Activated naive CD8-positive, alpha-beta T cell treated with anti-CD3 and anti-CD28 coated beads for 36 hours (primary cell): ENCODE results near the gene DOK4. TPM values are rescaled to one million over a fixed set of nuclear protein-coding genes. Genes with fewer than 3 reads are reported as not detected.
A peak's percentile ranks its signal among the peaks of the same experiment; 100 is the strongest.

Experiments
- DNase-seq: peaks from one replicate; pipeline ENCODE4 v3.0.0; 2021
- H3K27ac Mint-ChIP-seq: one replicate; pipeline ENCODE4 v1.8.0; 2022; ENCODE audit warnings: mild to moderate bottlenecking, moderate library complexity, mixed read lengths
- H3K27me3 Mint-ChIP-seq: one replicate; pipeline ENCODE4 v1.8.0; 2022; ENCODE audit warnings: mild to moderate bottlenecking, mixed read lengths
- H3K36me3 Mint-ChIP-seq: one replicate; pipeline ENCODE4 v1.8.0; 2021; ENCODE audit warnings: mild to moderate bottlenecking, mixed read lengths
- H3K4me1 Mint-ChIP-seq: one replicate; pipeline ENCODE4 v1.8.0; 2021; ENCODE audit warnings: mixed read lengths
- H3K4me3 Mint-ChIP-seq: one replicate; pipeline ENCODE4 v1.8.0; 2022; ENCODE audit warnings: mild to moderate bottlenecking, moderate library complexity, mixed read lengths
- H3K9me3 Mint-ChIP-seq: one replicate; pipeline ENCODE4 v1.8.0; 2022; ENCODE audit warnings: mixed read lengths
- total RNA-seq, 2 experiments: library from RNA; stranded (reverse); gene quantifications; one replicate each; pipeline ENCODE4 v1.2.3, GENCODE V29; 2021

Gene DOK4
- total RNA-seq, 2 experiments from 2014 or later, result 4.5 to 4.8 TPM

- no peaks in the 10 kb centered on the region for H3K9me3 Mint-ChIP-seq
- H3K27ac Mint-ChIP-seq, result no peak overlapping the region
- no peak overlapping the region for H3K4me3 Mint-ChIP-seq
- H3K36me3 Mint-ChIP-seq, result no peaks in the 10 kb centered on the region
- no peaks in the 10 kb centered on the region for H3K27me3 Mint-ChIP-seq
- peaks cover 34% of the 10 kb centered on the region for H3K4me1 Mint-ChIP-seq
- no peak for DNase-seq
These were observed 41.5 kb upstream of the DOK4 start for GRCh38 chr16:57527610-57528360.

GRCh38 chr16:57527027-57527426, 40.7 kb upstream of the DOK4 start:
- Mint-ChIP-seq H3K27me3 (no peaks in the 10 kb centered on the region), H3K4me1 (peaks cover 28% of the 10 kb centered on the region), H3K36me3 (no peaks in the 10 kb centered on the region), H3K9me3 (no peaks in the 10 kb centered on the region), H3K27ac (no peak overlapping the region), H3K4me3 (no peak overlapping the region)
- no peak for DNase-seq

- Mint-ChIP-seq H3K9me3 (no peaks in the 10 kb centered on the region), H3K27ac (no peak overlapping the region), H3K36me3 (no peaks in the 10 kb centered on the region), H3K27me3 (no peaks in the 10 kb centered on the region), H3K4me1 (peaks cover 23% of the 10 kb centered on the region), H3K4me3 (no peak overlapping the region)
- no peak for DNase-seq
These were observed 40.2 kb upstream of the DOK4 start for GRCh38 chr16:57526498-57526897.

DNA sequence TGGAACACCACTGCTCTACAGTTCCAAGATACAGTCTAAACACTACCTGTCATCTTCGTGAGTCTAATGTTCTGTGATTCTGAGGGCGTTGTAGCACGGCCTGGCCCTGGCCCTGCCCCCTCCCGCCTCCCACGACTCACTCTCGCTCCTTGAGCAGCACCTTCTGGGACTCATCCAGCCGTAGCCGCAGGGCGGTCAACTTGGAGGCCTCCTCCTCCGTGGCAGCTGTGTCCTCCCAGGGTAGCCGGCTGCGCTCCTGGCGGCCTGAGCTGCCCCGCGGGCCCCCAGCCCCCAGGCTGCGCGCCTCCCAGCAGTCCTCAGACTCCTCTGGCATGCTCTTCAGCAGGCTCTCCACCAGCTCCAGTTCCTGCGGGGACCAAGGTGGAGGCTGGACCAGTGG, 39.5 kb upstream of the DOK4 start:
- no peak overlapping the region for H3K27ac Mint-ChIP-seq
- H3K4me3 Mint-ChIP-seq, result no peak overlapping the region
- no peaks in the 10 kb centered on the region for H3K27me3 Mint-ChIP-seq
- H3K9me3 Mint-ChIP-seq, result no peaks in the 10 kb centered on the region
- no peak for DNase-seq
- H3K4me1 Mint-ChIP-seq, result peaks cover 15% of the 10 kb centered on the region
- H3K36me3 Mint-ChIP-seq, result no peaks in the 10 kb centered on the region

- DNase-seq, result no peak
- Mint-ChIP-seq H3K9me3 (no peaks in the 10 kb centered on the region), H3K4me1 (no peaks in the 10 kb centered on the region), H3K27ac (no peak overlapping the region), H3K4me3 (no peak overlapping the region), H3K36me3 (no peaks in the 10 kb centered on the region), H3K27me3 (no peaks in the 10 kb centered on the region)
These were observed 36.7 kb upstream of the DOK4 start for GRCh38 chr16:57522960-57523359.

DNA sequence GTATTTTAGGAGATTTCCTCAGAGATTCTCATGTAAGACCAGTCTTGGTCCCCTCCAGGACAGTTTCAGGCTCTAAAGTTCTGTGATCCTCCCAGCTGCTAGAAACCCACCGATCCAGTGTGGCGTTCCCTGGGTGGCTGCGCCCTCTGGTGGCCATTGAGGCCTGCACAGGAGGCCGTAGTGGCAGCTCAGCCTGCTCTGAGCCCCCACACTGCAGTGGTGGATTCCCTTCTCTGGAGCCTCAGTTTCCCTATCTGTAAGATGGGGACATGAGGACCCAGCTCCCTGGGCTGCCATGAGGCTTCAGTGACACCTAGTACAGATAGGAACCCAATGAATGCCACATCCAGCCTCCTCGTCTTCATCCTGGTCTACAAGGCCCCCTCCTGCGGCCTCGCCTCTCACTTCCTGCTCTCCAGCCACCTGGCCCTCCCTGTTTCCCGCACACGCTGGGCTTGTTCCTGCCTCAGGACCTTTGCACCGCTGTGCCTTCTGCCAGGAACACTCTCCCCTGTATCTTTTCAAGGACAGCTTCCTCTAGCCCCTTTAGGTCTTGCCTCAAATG, 33.6 kb upstream of the DOK4 start:
- no peaks in the 10 kb centered on the region for H3K9me3 Mint-ChIP-seq
- DNase-seq, result peak; percentile 79
- no peaks in the 10 kb centered on the region for H3K36me3 Mint-ChIP-seq
- H3K27ac Mint-ChIP-seq, result no peak overlapping the region
- no peak overlapping the region for H3K4me3 Mint-ChIP-seq
- no peaks in the 10 kb centered on the region for H3K27me3 Mint-ChIP-seq
- H3K4me1 Mint-ChIP-seq, result no peaks in the 10 kb centered on the region

GRCh38 chr16:57518922-57519321, 32.6 kb upstream of the DOK4 start:
- Mint-ChIP-seq H3K4me3 (no peak overlapping the region), H3K4me1 (no peaks in the 10 kb centered on the region), H3K27ac (no peak overlapping the region), H3K9me3 (no peaks in the 10 kb centered on the region), H3K27me3 (no peaks in the 10 kb centered on the region), H3K36me3 (no peaks in the 10 kb centered on the region)
- no peak for DNase-seq

- Mint-ChIP-seq H3K4me1 (no peaks in the 10 kb centered on the region), H3K36me3 (no peaks in the 10 kb centered on the region), H3K27ac (no peak overlapping the region), H3K4me3 (no peak overlapping the region), H3K9me3 (no peaks in the 10 kb centered on the region), H3K27me3 (no peaks in the 10 kb centered on the region)
- no peak for DNase-seq
These were observed 32.2 kb upstream of the DOK4 start for GRCh38 chr16:57518520-57518919.

- H3K4me1 Mint-ChIP-seq, result no peaks in the 10 kb centered on the region
- no peak for DNase-seq
- H3K27ac Mint-ChIP-seq, result no peak overlapping the region
- no peaks in the 10 kb centered on the region for H3K9me3 Mint-ChIP-seq
- H3K4me3 Mint-ChIP-seq, result no peak overlapping the region
- no peaks in the 10 kb centered on the region for H3K27me3 Mint-ChIP-seq
- H3K36me3 Mint-ChIP-seq, result no peaks in the 10 kb centered on the region
These were observed 31.4 kb upstream of the DOK4 start for GRCh38 chr16:57517397-57518367.

GRCh38 chr16:57516773-57517172, 30.5 kb upstream of the DOK4 start:
- Mint-ChIP-seq H3K9me3 (no peaks in the 10 kb centered on the region), H3K27ac (no peak overlapping the region), H3K4me1 (no peaks in the 10 kb centered on the region), H3K4me3 (no peak overlapping the region), H3K27me3 (no peaks in the 10 kb centered on the region), H3K36me3 (no peaks in the 10 kb centered on the region)
- DNase-seq, result no peak

GRCh38 chr16:57516176-57516725, 30.0 kb upstream of the DOK4 start:
- no peaks in the 10 kb centered on the region for H3K9me3 Mint-ChIP-seq
- no peak overlapping the region for H3K4me3 Mint-ChIP-seq
- peak overlapping the region; percentile 66 for H3K27ac Mint-ChIP-seq
- DNase-seq, result no peak
- no peaks in the 10 kb centered on the region for H3K36me3 Mint-ChIP-seq
- no peaks in the 10 kb centered on the region for H3K27me3 Mint-ChIP-seq
- H3K4me1 Mint-ChIP-seq, result no peaks in the 10 kb centered on the region

- Mint-ChIP-seq H3K27me3 (no peaks in the 10 kb centered on the region), H3K27ac (no peak overlapping the region), H3K9me3 (no peaks in the 10 kb centered on the region), H3K4me1 (no peaks in the 10 kb centered on the region), H3K36me3 (no peaks in the 10 kb centered on the region), H3K4me3 (no peak overlapping the region)
- no peak for DNase-seq
These were observed 28.7 kb upstream of the DOK4 start for GRCh38 chr16:57514791-57515600.

GRCh38 chr16:57514371-57514770, 28.1 kb upstream of the DOK4 start:
- Mint-ChIP-seq H3K27ac (no peak overlapping the region), H3K4me3 (no peak overlapping the region), H3K27me3 (no peaks in the 10 kb centered on the region), H3K9me3 (no peaks in the 10 kb centered on the region), H3K4me1 (no peaks in the 10 kb centered on the region), H3K36me3 (no peaks in the 10 kb centered on the region)
- no peak for DNase-seq

DNA sequence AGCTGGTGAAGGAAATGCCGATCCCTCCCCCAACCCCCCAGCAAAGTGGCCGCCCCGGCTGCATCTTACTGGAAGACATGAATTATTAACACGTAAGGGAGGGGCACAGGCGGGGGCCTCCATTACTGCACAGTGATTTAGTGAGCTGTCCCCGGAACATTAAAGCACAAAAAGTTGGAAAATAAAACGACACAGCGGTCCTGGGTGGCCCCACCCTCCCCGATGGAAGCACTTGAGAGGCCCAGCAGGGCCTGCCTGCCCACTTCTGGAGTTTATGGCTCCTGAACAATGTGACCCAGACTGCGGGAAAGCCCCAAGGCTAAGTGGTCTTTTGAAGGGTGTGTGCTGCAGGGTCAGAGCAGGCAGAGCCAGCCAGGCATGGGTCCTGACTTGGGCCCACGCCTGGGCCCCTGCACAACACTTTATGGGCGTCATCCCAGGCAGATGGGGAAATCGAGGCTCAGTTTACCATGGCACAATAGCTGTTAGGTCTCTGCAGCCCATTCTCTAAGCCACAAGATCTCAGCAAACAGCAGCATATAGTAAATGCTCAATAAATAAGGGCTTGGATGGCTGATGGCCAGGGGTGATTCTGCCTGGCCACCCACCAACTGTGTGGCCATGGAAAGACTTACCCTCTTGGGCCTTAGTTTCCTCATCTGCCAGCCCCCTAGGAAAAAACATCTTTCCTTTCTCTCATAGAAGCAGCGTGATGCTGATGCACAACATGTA, 27.2 kb upstream of the DOK4 start:
- Mint-ChIP-seq H3K9me3 (no peaks in the 10 kb centered on the region), H3K4me3 (no peak overlapping the region), H3K27me3 (no peaks in the 10 kb centered on the region), H3K36me3 (no peaks in the 10 kb centered on the region), H3K4me1 (no peaks in the 10 kb centered on the region), H3K27ac (no peak overlapping the region)
- no peak for DNase-seq
